Measurements from ENCODE around the gene FBXW9.
"Not testable (repeated sequence)": the region's sequence is repeated elsewhere in the genome, so short reads cannot be mapped to it uniquely, and the experiment has no call there.

FBXW9 gene

DNA sequence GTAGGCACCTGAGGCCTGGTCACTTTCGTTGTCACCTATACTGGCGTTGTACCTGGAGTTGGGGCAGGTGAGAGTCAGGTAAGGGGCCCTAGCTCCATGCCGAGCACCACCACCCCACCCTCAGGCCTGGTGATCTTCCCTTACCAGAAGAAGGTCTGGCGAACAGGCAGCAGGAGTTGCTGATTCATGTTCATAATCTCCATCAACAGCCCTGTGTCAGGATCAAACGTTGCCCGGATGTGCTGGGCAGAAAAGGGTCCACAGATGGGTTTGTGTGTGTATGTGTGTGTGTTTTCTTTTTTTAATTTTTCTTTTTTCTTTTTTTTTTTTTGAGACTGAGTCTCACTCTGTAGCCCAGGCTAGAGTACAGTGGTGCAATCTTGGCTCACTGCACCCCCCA lies 44.2 kb downstream of the FBXW9 start:
- DNase-seq (ENCODE audit: low read depth): no peak

- no peak for DNase-seq (ENCODE audit: low read depth)
Observed at GRCh38 chr19:12649941-12650340, 46.5 kb downstream of the FBXW9 start.

DNA sequence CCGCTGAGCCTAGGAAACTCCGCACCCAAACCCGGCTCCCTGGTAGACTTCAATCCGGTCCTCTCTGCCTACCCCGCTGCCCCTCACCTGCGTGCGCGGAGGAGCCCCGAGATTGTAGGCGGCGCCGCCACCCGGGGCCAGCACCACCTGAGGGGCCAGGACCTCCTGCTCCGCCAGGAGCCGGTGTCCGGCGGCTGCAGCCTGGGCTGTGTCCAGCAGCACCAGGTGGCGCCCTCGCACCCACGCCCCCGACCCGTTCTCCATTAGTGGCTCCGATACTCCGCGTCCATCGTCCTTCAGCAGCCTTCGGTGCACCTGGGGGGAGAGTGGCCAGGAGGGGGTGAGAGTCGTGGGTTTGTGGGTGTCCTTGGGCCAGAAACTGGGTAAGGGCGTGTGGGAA lies 48.3 kb downstream of the FBXW9 start:
- DNase-seq (ENCODE audit: low read depth): no peak

DNA sequence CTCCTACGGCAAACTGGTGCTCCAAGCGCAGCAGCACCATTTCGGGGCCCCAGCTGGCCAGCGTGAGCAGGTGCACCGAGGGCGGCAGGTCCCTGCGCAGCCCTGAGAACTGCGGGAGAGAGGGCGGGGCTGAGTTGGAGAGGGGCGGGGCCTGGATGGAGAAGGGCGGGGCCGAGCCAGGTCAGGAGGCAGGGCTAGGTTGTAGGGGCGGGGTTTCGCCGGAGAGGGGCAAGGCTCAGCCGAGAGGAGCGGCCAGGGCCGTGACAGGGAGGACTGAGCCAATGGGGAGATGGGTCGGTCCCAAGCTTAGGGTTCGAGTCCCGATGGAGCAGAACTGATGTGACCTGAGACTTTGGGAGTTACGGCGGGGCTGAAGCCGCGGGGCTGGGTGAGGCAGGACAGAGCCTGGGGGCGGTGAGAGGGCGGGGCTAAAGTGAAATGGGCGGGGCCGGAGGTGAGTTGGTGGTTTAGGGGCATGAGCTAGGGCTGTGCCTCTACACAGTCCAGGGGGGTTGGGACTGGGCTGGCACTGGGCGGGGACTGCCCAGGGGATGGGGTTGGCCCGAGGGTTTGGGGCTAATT lies 48.9 kb downstream of the FBXW9 start:
- DNase-seq (ENCODE audit: low read depth): no peak

DNA sequence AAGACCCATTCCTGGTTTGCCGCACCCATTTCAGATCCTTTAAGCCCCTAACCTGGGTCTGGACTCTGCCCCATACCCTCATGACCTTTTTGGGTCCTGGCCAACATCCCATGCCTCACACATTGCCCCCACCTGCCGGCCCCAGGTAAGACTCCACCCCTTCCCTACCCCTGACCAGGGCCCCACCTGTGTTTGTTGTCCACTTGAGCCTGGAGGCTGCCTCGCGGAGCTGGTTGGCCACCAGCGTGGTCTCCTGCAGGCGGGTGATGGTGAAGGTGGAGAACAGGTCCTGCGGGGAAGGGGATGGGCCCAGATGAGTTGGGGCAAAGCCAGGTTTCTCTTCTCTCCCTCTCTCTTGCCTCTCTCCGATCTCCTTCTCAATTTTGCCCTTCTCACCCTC lies 49.4 kb downstream of the FBXW9 start:
- DNase-seq (ENCODE audit: low read depth): no peak

- DNase-seq (ENCODE audit: low read depth): no peak
Observed at GRCh38 chr19:12646551-12646950, 49.9 kb downstream of the FBXW9 start.

- not testable (repeated sequence) for DNase-seq (ENCODE audit: low read depth)
Observed at GRCh38 chr19:12643716-12644115, 52.7 kb downstream of the FBXW9 start.

DNA sequence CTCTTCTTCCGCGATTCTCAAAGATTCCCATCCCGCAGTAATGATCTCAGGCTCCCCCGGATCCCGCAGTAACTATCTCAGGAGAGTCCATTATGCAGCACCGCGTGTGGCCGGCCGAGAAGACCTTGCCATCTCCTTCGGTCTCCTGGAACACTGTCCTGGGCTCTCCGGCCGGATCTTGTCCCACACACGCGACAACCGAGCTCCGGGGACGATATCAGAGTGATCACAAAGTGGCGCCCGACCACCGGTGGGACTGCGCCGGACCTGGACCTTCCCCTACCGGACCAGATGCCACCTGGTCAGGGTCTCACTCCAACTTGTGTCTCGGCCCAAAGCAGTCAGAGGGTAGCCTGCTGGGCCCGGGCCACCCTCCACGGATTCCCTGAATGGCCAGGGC lies 53.9 kb downstream of the FBXW9 start:
- no peak for DNase-seq (ENCODE audit: low read depth)

DNA sequence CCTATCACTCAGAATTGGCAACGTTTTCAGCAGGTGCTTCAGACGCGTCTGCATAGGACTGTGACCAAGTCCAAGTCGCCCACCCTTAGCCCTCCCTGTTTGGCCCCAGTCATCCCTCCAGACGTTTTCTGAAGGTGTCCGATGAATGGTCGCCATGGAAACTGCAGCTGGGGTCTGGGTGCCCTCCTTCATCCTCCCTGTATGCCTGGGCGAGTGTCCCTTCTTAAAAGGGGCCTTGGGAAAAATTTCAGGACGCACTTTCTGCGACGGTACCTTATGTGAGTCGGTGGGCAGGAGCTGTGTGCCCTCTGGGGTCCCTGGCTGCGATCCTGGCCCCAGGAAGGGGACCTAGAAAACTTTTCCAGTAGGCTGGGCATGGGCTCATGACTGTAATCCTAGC lies 55.0 kb downstream of the FBXW9 start:
- no peak for DNase-seq (ENCODE audit: low read depth)

DNA sequence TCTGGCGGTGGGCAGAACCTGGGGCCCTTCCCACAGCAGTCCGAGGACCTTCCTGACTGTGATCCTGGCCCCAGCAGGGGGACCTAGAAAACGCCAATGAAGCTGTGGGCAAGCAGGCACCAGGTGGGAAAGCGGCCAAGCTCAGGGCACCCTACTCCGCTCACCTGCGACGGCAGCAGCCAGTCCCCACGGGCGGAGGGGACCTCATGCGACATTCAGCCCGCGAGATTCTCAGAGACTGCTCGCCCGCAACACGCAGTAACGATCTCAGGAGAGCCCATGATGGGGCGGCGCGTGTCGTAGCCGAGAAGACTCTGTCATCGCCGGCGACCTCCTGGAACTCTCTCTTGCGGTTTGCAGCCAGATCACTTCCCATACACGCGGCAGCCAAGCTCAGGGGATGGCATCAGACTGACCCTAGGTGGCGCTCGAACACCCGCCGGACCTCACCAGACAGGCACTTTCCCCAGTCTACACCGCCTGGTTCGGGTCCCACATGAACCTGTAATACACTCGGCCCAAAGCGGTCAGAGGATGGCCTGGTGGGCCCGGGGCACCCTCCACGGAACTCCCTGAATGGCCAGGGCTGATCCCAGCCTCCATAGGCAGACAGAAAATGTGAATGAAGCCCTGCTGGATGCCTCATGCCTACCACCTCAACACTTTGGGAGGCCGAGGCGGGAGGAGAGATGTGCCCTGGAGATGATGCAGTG lies 56.4 kb downstream of the FBXW9 start:
- DNase-seq (ENCODE audit: low read depth): peak; percentile 74

Data from stimulated activated CD8-positive, alpha-beta memory T cell treated with anti-CD3 and anti-CD28 coated beads, Interleukin-15, amount 100 ng/mL, for 1 hour (primary cell).